ENCODE measurements around the gene ABCA7.

ABCA7 gene

DNA sequence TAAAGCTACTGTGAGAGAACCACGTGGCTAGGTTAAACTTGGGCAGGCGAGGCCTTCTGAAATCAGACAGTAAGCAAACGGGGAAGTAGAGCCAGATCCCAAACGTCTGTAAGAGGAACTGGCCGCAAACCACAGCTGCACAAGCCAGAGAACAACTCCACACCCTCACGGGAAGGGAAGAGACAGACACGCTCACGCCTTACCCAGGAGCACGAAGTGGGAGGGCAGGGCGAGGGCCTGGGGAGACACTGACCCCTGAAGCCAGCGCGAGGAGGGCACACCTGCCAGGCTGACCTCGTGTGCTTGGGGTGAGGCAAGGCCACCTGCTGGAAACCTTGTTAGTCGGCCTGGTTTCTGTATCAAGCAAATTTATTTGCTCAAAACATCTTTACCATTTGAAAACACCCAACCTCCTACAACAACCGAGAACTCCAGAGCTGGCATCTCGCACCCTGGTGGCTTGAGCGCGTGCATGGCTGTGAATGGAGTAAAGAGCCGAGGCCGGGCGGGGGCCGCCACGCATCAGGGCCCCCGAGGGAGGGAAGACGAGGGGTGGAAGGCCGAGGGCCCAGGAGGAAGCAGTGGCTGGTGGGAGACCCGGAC is 48.0 kb downstream of the ABCA7 start:
- no peak for TF ChIP-seq ZFX (IDR thresholded peaks at IDR 0.05)
- TF ChIP-seq, protein P1, sequence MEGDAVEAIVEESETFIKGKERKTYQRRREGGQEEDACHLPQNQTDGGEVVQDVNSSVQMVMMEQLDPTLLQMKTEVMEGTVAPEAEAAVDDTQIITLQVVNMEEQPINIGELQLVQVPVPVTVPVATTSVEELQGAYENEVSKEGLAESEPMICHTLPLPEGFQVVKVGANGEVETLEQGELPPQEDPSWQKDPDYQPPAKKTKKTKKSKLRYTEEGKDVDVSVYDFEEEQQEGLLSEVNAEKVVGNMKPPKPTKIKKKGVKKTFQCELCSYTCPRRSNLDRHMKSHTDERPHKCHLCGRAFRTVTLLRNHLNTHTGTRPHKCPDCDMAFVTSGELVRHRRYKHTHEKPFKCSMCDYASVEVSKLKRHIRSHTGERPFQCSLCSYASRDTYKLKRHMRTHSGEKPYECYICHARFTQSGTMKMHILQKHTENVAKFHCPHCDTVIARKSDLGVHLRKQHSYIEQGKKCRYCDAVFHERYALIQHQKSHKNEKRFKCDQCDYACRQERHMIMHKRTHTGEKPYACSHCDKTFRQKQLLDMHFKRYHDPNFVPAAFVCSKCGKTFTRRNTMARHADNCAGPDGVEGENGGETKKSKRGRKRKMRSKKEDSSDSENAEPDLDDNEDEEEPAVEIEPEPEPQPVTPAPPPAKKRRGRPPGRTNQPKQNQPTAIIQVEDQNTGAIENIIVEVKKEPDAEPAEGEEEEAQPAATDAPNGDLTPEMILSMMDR (conservative IDR thresholded peaks at IDR 0.05), result no peak
- no peak overlapping the region; the same call in 1 of the 2 replicates for H3K27ac ChIP-seq

DNA sequence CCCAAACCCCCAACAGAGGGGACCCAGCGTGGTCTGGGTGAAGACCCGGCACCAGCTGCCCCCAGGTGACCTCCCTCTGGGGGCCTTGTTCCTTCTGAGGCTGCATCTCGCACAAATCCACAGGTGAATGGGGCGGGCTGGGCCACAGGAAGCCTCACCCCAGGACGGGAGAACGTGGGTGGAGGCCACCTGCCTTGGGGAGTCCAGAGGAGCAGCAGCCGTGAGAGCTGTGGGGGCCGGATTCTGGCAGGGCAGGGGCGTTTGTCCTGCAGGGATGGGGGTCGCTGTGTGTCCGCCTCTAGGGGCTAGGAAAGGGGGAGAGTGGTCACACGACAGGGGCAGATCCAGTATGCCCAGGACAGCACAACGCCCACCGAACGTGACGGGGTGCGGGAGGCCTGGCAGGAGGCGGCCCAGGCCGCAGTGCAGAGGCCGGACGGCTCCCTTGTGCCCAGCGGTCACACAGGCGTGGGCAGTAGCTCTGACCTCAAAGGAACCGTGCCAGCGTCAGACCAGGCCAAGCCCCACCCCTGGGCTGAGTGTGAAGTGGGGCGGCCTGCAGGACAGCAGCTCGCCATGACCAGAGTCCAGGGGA is 48.6 kb downstream of the ABCA7 start:
- TF ChIP-seq, protein P1 (conservative IDR thresholded peaks at IDR 0.05), result no peak
- no peak for TF ChIP-seq ZFX (IDR thresholded peaks at IDR 0.05)
- H3K27ac ChIP-seq, result no peak overlapping the region

DNA sequence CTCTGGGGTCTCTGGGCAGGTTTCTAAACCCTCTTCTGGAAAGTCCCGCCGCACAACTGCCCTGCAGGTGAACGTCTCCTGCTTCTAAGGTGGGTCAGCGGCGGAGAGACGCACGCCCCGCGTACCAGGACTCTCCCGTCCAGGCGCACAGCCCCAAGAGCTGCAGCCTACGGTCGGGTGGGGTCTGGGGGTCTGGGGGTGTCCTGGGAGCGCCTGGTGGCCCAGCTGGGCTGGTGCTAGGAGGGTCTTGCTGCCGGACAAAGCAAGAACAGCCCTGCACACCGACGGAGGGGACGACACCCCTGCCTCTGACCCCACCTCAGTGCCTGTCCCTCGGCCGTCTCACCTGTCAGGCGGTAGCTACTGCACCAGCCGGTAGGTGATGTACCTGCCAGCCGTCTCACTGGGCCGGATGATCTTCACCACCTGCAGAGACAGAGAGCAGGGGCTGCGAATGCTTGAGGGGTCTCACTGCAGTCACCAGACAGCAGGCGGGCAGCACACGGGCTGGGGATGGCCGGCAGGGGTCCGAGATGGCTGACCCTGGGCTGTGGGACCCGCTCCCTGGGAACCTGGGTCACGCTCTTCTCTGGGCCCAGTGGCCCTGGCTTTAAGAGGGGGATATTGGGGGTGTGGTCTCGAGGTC is 49.3 kb downstream of the ABCA7 start:
- TF ChIP-seq, protein P1 (conservative IDR thresholded peaks at IDR 0.05), result no peak
- no peak for TF ChIP-seq ZFX (IDR thresholded peaks at IDR 0.05)
- no peak overlapping the region for H3K27ac ChIP-seq

DNA sequence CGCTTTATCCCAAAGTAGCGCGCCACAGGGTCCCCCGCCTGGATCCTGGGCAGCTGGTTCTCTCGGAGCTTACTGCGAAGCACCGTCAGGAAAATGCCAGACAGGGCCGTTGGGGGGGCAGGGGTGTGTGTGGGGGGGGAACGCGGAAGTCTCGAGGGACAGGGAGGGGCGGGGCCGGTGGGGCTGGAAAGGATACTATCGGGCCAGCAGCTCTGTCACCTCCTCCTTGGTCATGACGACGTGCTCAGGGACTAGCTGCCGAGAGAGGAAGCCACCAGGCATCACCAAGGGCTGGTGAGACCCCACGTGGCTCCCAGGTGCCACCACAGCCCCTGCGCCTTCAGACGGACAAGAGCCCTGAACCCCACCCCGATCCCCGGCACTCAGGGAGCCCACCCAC is 50.0 kb downstream of the ABCA7 start:
- no peak for TF ChIP-seq ZFX (IDR thresholded peaks at IDR 0.05)
- TF ChIP-seq, protein P1 (conservative IDR thresholded peaks at IDR 0.05), result no peak
- H3K27ac ChIP-seq, result no peak overlapping the region

DNA sequence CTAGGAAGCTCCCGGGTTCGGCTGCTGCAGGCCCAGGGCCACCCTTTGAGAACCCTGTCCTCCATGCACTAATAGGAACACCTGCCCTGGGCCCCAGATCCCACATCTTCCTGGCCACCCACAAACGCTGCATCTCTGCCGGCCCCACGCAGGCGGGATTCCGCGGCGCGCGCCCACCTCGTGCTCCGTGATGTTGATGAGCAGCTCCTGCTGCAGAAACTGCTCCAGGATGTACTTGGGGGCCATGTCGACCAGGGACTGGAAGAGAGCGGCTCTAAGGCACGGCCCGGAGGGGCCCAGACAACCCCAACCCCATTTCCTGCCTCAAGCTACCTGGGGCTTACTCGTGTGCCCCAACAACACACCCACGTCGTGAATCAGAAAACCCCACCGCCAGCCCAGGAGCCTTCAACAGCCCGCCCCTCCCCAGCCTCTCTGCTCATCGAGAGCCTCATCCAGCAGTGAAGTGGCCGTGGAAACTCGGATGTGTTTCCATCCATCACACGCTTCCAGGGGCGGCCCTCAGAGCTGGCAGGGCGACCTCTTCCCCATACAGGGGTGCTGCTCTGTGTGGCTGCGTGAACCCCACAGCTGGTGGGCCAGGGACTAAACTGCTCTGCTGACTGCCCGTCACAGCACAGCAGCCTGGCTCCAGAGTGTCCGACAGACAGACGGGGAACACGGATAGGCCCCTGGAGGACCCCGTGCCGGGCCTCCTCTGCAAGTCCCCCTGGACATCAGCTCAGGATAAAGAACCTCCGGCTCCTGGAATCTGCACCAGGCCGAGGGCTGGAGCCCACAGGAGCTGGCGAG is 51.0 kb downstream of the ABCA7 start:
- no peak for TF ChIP-seq ZFX (IDR thresholded peaks at IDR 0.05)
- TF ChIP-seq, protein P1 (conservative IDR thresholded peaks at IDR 0.05), result no peak

DNA sequence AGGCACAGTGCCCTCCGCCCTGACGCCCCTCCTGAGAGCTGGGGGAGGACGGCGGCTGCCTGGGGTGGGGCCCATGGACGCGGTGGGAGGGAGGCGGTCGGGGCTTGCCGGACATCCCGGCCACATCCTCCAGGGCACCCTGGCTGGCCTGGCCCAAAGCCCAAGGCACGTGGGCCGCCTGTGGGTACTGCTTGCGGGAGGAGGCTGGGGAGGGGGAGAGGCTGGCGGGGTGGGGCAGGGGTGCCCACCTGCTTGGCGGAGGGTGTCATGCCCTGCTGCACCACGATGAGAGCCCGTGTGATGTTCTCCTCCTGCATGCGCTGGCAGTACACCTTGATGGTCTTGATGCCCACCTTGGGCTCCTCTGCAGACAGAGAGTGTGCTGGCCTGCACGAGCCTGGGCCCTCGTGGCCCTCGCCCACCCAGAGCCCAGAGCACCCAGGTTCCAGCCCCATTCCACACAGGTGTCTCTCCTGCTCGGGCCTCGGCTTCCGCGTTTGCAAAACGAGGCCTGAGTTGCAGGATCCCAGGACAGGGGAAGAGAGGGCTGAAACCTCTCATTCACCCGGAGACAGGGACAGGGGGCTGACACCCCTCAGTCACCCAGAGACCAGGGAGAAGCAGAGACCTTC is 51.8 kb downstream of the ABCA7 start:
- TF ChIP-seq, protein P1 (conservative IDR thresholded peaks at IDR 0.05), result no peak
- TF ChIP-seq ZFX (IDR thresholded peaks at IDR 0.05), result no peak
- no peak overlapping the region for H3K27ac ChIP-seq

More for the DNA sequence above, 51.0 kb downstream of the ABCA7 start:
- no peak overlapping the region for H3K27ac ChIP-seq
